OCI-LY3 (cell line): ENCODE data around the gene EIF1AD.

Source experiments
- EZH2phosphoT487 ChIP-seq: fragments of 200-600 bp; shearing (Covaris generic); IDR thresholded peaks from 2 replicates; pipeline ENCODE4 v1.6.1; 2018; ENCODE audit warnings: antibody characterized with exemption, mixed run types, low read depth
- TF ChIP-seq, protein P1 (sequence below): fragments of 200-600, 300-600 bp; sonication (generic); IDR thresholded peaks from 2 replicates; pipeline ENCODE4 v1.5.1; 2014; ENCODE audit warnings: antibody characterized with exemption, low read length, low read depth

- TF ChIP-seq, protein P1, sequence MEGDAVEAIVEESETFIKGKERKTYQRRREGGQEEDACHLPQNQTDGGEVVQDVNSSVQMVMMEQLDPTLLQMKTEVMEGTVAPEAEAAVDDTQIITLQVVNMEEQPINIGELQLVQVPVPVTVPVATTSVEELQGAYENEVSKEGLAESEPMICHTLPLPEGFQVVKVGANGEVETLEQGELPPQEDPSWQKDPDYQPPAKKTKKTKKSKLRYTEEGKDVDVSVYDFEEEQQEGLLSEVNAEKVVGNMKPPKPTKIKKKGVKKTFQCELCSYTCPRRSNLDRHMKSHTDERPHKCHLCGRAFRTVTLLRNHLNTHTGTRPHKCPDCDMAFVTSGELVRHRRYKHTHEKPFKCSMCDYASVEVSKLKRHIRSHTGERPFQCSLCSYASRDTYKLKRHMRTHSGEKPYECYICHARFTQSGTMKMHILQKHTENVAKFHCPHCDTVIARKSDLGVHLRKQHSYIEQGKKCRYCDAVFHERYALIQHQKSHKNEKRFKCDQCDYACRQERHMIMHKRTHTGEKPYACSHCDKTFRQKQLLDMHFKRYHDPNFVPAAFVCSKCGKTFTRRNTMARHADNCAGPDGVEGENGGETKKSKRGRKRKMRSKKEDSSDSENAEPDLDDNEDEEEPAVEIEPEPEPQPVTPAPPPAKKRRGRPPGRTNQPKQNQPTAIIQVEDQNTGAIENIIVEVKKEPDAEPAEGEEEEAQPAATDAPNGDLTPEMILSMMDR, result no peak
- TF ChIP-seq EZH2phosphoT487, result no peak
These were observed 42.8 kb upstream of the EIF1AD start for GRCh38 chr11:66044757-66045156.
